ENCODE results near the gene USP10.

The USP10 gene

GRCh38 chr16:84677849-84678248 is 22.0 kb upstream of the USP10 start:
- peaks cover 3% of the 10 kb centered on the region for H3K4me1 ChIP-seq (ENCODE audit: control insufficient read depth, insufficient read depth, low read depth, low read length)
- no peak overlapping the region for H2BK120ac ChIP-seq (ENCODE audit: low read depth, low read length)
- H3K79me1 ChIP-seq (replicated peaks; ENCODE audit: low read length, poor library complexity, severe bottlenecking) = peaks cover 3% of the 10 kb centered on the region
- H3K27me3 ChIP-seq (ENCODE audit: control insufficient read depth in 1 of 2, insufficient read depth in 1 of 2, low read length in 2 of 2) = peaks cover 0 to 29% of the 10 kb centered on the region in 2 experiments
- no peak overlapping the region for H2BK5ac ChIP-seq (ENCODE audit: low read depth, low read length, poor library complexity, severe bottlenecking)
- no peak overlapping the region for H3K9ac ChIP-seq (ENCODE audit: low read length)
- no peak overlapping the region for H3K4me3 ChIP-seq (ENCODE audit: insufficient read depth in 1 of 2, low read depth in 1 of 2, low read length in 2 of 2)
- H4K91ac ChIP-seq (ENCODE audit: low read length) = no peak overlapping the region
- no peak overlapping the region for H3K23ac ChIP-seq (ENCODE audit: low read length in 2 of 2)
- no peaks in the 10 kb centered on the region for H3K36me3 ChIP-seq (ENCODE audit: control insufficient read depth in 1 of 2, insufficient read depth in 2 of 2, low read depth in 1 of 2, low read length in 2 of 2)
- no peaks in the 10 kb centered on the region for H3K9me3 ChIP-seq (ENCODE audit: control insufficient read depth, low read length)
- no peak overlapping the region for H2BK15ac ChIP-seq (ENCODE audit: low read depth, poor library complexity, severe bottlenecking)
- no peak overlapping the region for H3K14ac ChIP-seq (ENCODE audit: low read length in 2 of 2)
- H2BK12ac ChIP-seq (ENCODE audit: low read length in 2 of 2) = no peak overlapping the region
- no peak overlapping the region for H2AFZ ChIP-seq (ENCODE audit: low read depth, low read length)
- no peak overlapping the region for H3K18ac ChIP-seq (ENCODE audit: low read depth in 1 of 2, low read length in 2 of 2)
- DNase-seq = peak; percentile 24
- WGBS = 71% methylated on average over 8 of the region's 10 CpGs
- no peak overlapping the region for H4K8ac ChIP-seq (ENCODE audit: low read length)
- H3K27ac ChIP-seq (ENCODE audit: low read length, poor library complexity, severe bottlenecking) = no peak overlapping the region
- H3K4me2 ChIP-seq (ENCODE audit: low read length, poor library complexity, severe bottlenecking) = no peak overlapping the region
- no peak overlapping the region for H2AK5ac ChIP-seq (ENCODE audit: low read length, severe bottlenecking)
- no peak overlapping the region for H3K4ac ChIP-seq (ENCODE audit: low read depth in 1 of 2, low read length in 2 of 2)

- H3K27me3 ChIP-seq (ENCODE audit: control insufficient read depth in 1 of 2, insufficient read depth in 1 of 2, low read length in 2 of 2) = peaks cover 0 to 29% of the 10 kb centered on the region in 2 experiments
- H3K4ac ChIP-seq (ENCODE audit: low read depth in 1 of 2, low read length in 2 of 2) = no peak overlapping the region
- no peaks in the 10 kb centered on the region for H3K4me1 ChIP-seq (ENCODE audit: control insufficient read depth, insufficient read depth, low read depth, low read length)
- H3K36me3 ChIP-seq (ENCODE audit: control insufficient read depth in 1 of 2, insufficient read depth in 2 of 2, low read depth in 1 of 2, low read length in 2 of 2) = no peaks in the 10 kb centered on the region
- H2AFZ ChIP-seq (ENCODE audit: low read depth, low read length) = no peak overlapping the region
- H3K18ac ChIP-seq (ENCODE audit: low read depth in 1 of 2, low read length in 2 of 2) = no peak overlapping the region
- no peak overlapping the region for H4K91ac ChIP-seq (ENCODE audit: low read length)
- H2BK15ac ChIP-seq (ENCODE audit: low read depth, poor library complexity, severe bottlenecking) = no peak overlapping the region
- H4K8ac ChIP-seq (ENCODE audit: low read length) = no peak overlapping the region
- H3K4me2 ChIP-seq (ENCODE audit: low read length, poor library complexity, severe bottlenecking) = no peak overlapping the region
- no peak overlapping the region for H3K4me3 ChIP-seq (ENCODE audit: insufficient read depth in 1 of 2, low read depth in 1 of 2, low read length in 2 of 2)
- H3K14ac ChIP-seq (ENCODE audit: low read length in 2 of 2) = no peak overlapping the region
- no peak overlapping the region for H3K27ac ChIP-seq (ENCODE audit: low read length, poor library complexity, severe bottlenecking)
- no peak overlapping the region for H2BK120ac ChIP-seq (ENCODE audit: low read depth, low read length)
- no peak overlapping the region for H2BK5ac ChIP-seq (ENCODE audit: low read depth, low read length, poor library complexity, severe bottlenecking)
- H3K9me3 ChIP-seq (ENCODE audit: control insufficient read depth, low read length) = no peaks in the 10 kb centered on the region
- H2AK5ac ChIP-seq (ENCODE audit: low read length, severe bottlenecking) = no peak overlapping the region
- H3K79me1 ChIP-seq (replicated peaks; ENCODE audit: low read length, poor library complexity, severe bottlenecking) = no peaks in the 10 kb centered on the region
- no peak overlapping the region for H2BK12ac ChIP-seq (ENCODE audit: low read length in 2 of 2)
- DNase-seq = no peak
- no peak overlapping the region for H3K23ac ChIP-seq (ENCODE audit: low read length in 2 of 2)
- no peak overlapping the region for H3K9ac ChIP-seq (ENCODE audit: low read length)
- 95% methylated on average over 9 of the region's 9 CpGs for WGBS
Measured at GRCh38 chr16:84678541-84678940, 21.3 kb upstream of the USP10 start.

GRCh38 chr16:84680165-84680842 is 19.5 kb upstream of the USP10 start:
- Histone ChIP-seq H2BK5ac (ENCODE audit: low read depth, low read length, poor library complexity, severe bottlenecking) (no peak overlapping the region), H3K79me1 (replicated peaks; ENCODE audit: low read length, poor library complexity, severe bottlenecking) (no peaks in the 10 kb centered on the region), H3K18ac (ENCODE audit: low read depth in 1 of 2, low read length in 2 of 2) (no peak overlapping the region), H3K27ac (ENCODE audit: low read length, poor library complexity, severe bottlenecking) (no peak overlapping the region), H3K4me1 (ENCODE audit: control insufficient read depth, insufficient read depth, low read depth, low read length) (peaks cover 2% of the 10 kb centered on the region), H3K36me3 (ENCODE audit: control insufficient read depth in 1 of 2, insufficient read depth in 2 of 2, low read depth in 1 of 2, low read length in 2 of 2) (no peaks in the 10 kb centered on the region), H2BK12ac (ENCODE audit: low read length in 2 of 2) (no peak overlapping the region), H3K4me3 (ENCODE audit: insufficient read depth in 1 of 2, low read depth in 1 of 2, low read length in 2 of 2) (no peak overlapping the region), H3K23ac (ENCODE audit: low read length in 2 of 2) (no peak overlapping the region), H4K8ac (ENCODE audit: low read length) (no peak overlapping the region), H2BK120ac (ENCODE audit: low read depth, low read length) (no peak overlapping the region), H2AFZ (ENCODE audit: low read depth, low read length) (no peak overlapping the region), H3K9ac (ENCODE audit: low read length) (no peak overlapping the region), H2BK15ac (ENCODE audit: low read depth, poor library complexity, severe bottlenecking) (no peak overlapping the region), H3K4me2 (ENCODE audit: low read length, poor library complexity, severe bottlenecking) (no peak overlapping the region), H4K91ac (ENCODE audit: low read length) (no peak overlapping the region), H3K27me3 (ENCODE audit: control insufficient read depth in 1 of 2, insufficient read depth in 1 of 2, low read length in 2 of 2) (peaks cover 0 to 38% of the 10 kb centered on the region in 2 experiments), H3K9me3 (ENCODE audit: control insufficient read depth, low read length) (no peaks in the 10 kb centered on the region), H3K4ac (ENCODE audit: low read depth in 1 of 2, low read length in 2 of 2) (no peak overlapping the region), H2AK5ac (ENCODE audit: low read length, severe bottlenecking) (no peak overlapping the region), H3K14ac (ENCODE audit: low read length in 2 of 2) (no peak overlapping the region)
- DNase-seq = peak; percentile 21
- WGBS = 91% methylated on average over 10 of the region's 10 CpGs

GRCh38 chr16:84680843-84681629 is 18.8 kb upstream of the USP10 start:
- H3K79me1 ChIP-seq (replicated peaks; ENCODE audit: low read length, poor library complexity, severe bottlenecking) = no peaks in the 10 kb centered on the region
- H3K9me3 ChIP-seq (ENCODE audit: control insufficient read depth, low read length) = no peaks in the 10 kb centered on the region
- no peak overlapping the region for H3K4ac ChIP-seq (ENCODE audit: low read depth in 1 of 2, low read length in 2 of 2)
- H3K27me3 ChIP-seq (ENCODE audit: control insufficient read depth in 1 of 2, insufficient read depth in 1 of 2, low read length in 2 of 2) = peaks cover 0 to 38% of the 10 kb centered on the region in 2 experiments
- no peaks in the 10 kb centered on the region for H3K36me3 ChIP-seq (ENCODE audit: control insufficient read depth in 1 of 2, insufficient read depth in 2 of 2, low read depth in 1 of 2, low read length in 2 of 2)
- H3K23ac ChIP-seq (ENCODE audit: low read length in 2 of 2) = no peak overlapping the region
- no peak overlapping the region for H2BK5ac ChIP-seq (ENCODE audit: low read depth, low read length, poor library complexity, severe bottlenecking)
- H2BK12ac ChIP-seq (ENCODE audit: low read length in 2 of 2) = no peak overlapping the region
- no peak overlapping the region for H2BK15ac ChIP-seq (ENCODE audit: low read depth, poor library complexity, severe bottlenecking)
- no peak overlapping the region for H3K4me2 ChIP-seq (ENCODE audit: low read length, poor library complexity, severe bottlenecking)
- no peak for DNase-seq
- H2AK5ac ChIP-seq (ENCODE audit: low read length, severe bottlenecking) = no peak overlapping the region
- no peak overlapping the region for H4K91ac ChIP-seq (ENCODE audit: low read length)
- H3K9ac ChIP-seq (ENCODE audit: low read length) = no peak overlapping the region
- no peak overlapping the region for H3K27ac ChIP-seq (ENCODE audit: low read length, poor library complexity, severe bottlenecking)
- H3K14ac ChIP-seq (ENCODE audit: low read length in 2 of 2) = no peak overlapping the region
- H3K4me3 ChIP-seq (ENCODE audit: insufficient read depth in 1 of 2, low read depth in 1 of 2, low read length in 2 of 2) = no peak overlapping the region
- no peak overlapping the region for H4K8ac ChIP-seq (ENCODE audit: low read length)
- no peak overlapping the region for H2BK120ac ChIP-seq (ENCODE audit: low read depth, low read length)
- H3K4me1 ChIP-seq (ENCODE audit: control insufficient read depth, insufficient read depth, low read depth, low read length) = peaks cover 2% of the 10 kb centered on the region
- whole genome bisulfite sequencing = 92% methylated on average over 4 of the region's 4 CpGs
- H2AFZ ChIP-seq (ENCODE audit: low read depth, low read length) = no peak overlapping the region
- H3K18ac ChIP-seq (ENCODE audit: low read depth in 1 of 2, low read length in 2 of 2) = no peak overlapping the region

Data from mesenchymal stem cell (in vitro differentiated cells and primary cell).